Measurements from ENCODE around the gene HOXA5.

Gene HOXA5

GRCh38 chr7:27143950-27144780 lies 684 bp upstream of the HOXA5 start:
- in situ Hi-C loops (cut with HindIII; ENCODE audit: low sequenced_read_pairs): no loop called here
- H3K4me3 ChIP-seq (ENCODE audit: low read depth, low read length): peak overlapping the region; percentile 69
- peak; percentile 74 for DNase-seq (ENCODE audit: low read depth, low spot score)
- no peak for TF ChIP-seq CTCF (IDR thresholded peaks at IDR 0.05; ENCODE audit: low read depth, low read length)

GRCh38 chr7:27142580-27143022 lies 880 bp downstream of the HOXA5 start:
- DNase-seq (ENCODE audit: low read depth, low spot score): no peak
- TF ChIP-seq CTCF (IDR thresholded peaks at IDR 0.05; ENCODE audit: low read depth, low read length): no peak
- peak overlapping the region; percentile 65 for H3K4me3 ChIP-seq (ENCODE audit: low read depth, low read length)
- in situ Hi-C loops (cut with HindIII; ENCODE audit: low sequenced_read_pairs): no loop called here

GRCh38 chr7:27141923-27142579 lies 1.4 kb downstream of the HOXA5 start:
- no peak for DNase-seq (ENCODE audit: low read depth, low spot score)
- peak overlapping the region; percentile 65 for H3K4me3 ChIP-seq (ENCODE audit: low read depth, low read length)
- peak; percentile 15 for TF ChIP-seq CTCF (IDR thresholded peaks at IDR 0.05; ENCODE audit: low read depth, low read length)
- in situ Hi-C loops (cut with HindIII; ENCODE audit: low sequenced_read_pairs): no loop called here

- H3K4me3 ChIP-seq (ENCODE audit: low read depth, low read length): peak overlapping the region; percentile 65
- no peak for TF ChIP-seq CTCF (IDR thresholded peaks at IDR 0.05; ENCODE audit: low read depth, low read length)
- DNase-seq (ENCODE audit: low read depth, low spot score): peak; percentile 59
- in situ Hi-C loops (cut with HindIII; ENCODE audit: low sequenced_read_pairs): no loop called here
Measured at GRCh38 chr7:27141137-27141922, 2.2 kb downstream of the HOXA5 start.

- H3K4me3 ChIP-seq (ENCODE audit: low read depth, low read length): peak overlapping the region; percentile 65
Measured at GRCh38 chr7:27140126-27140857, 3.2 kb downstream of the HOXA5 start.

More at GRCh38 chr7:27140126-27140857, 3.2 kb downstream of the HOXA5 start:
- TF ChIP-seq CTCF (IDR thresholded peaks at IDR 0.05; ENCODE audit: low read depth, low read length): no peak
- in situ Hi-C loops (cut with HindIII; ENCODE audit: low sequenced_read_pairs): no loop called here
- DNase-seq (ENCODE audit: low read depth, low spot score): peak; percentile 73

All from astrocyte of the spinal cord (primary cell).